GM18517 (cell line): ENCODE results near the gene PGAM2.

ENCODE experiments used
- ATAC-seq: cut with Tn5 transposase; IDR thresholded peaks from one replicate; pipeline ENCODE4 v1.9.1; 2021; ENCODE audit warnings: mild to moderate bottlenecking, moderate library complexity; ENCODE audit not compliant: unreplicated experiment

Gene PGAM2

GRCh38 chr7:44086627-44087026 lies 21.3 kb upstream of the PGAM2 start:
- ATAC-seq = no peak

- ATAC-seq = no peak
These were observed 20.2 kb upstream of the PGAM2 start for GRCh38 chr7:44085546-44085945.

DNA sequence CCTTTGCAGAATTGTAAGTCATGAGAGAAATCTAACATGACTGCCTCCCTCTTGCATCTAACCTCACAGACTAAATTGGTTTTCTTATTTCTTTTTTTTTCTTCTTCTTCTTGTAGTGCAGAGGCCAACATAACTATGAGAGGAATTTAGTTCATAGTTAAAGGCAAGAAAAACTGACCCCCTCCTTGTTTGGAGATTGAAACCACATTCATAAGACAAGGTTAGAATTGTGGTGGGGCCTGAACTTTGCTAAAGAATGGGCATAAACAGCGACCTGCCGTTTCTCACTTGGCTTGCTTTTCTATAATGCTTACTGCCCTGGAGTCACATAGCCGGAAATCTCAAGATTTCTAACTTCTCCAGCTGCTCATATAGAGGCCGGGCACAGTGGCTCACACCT lies 19.3 kb upstream of the PGAM2 start:
- ATAC-seq = no peak

DNA sequence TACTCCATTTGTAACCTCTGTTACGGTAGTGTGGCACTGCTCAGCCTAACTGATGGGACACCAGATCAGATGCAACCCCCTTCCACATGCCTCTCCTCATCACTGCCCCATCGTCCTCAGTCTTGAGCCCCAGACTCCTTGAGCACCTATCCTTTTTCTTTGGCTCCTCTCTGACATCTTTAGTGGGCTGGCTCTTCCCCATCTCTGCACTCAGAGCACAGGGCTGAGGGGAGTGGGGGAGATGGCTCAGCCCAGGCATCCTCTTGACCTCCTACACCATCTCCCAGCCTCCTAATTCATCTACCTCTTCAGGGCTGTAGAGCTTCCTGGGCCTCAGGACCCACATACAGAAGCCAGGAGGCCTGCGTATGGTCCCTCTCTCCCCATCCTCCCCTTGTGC lies 18.4 kb upstream of the PGAM2 start:
- ATAC-seq = no peak

DNA sequence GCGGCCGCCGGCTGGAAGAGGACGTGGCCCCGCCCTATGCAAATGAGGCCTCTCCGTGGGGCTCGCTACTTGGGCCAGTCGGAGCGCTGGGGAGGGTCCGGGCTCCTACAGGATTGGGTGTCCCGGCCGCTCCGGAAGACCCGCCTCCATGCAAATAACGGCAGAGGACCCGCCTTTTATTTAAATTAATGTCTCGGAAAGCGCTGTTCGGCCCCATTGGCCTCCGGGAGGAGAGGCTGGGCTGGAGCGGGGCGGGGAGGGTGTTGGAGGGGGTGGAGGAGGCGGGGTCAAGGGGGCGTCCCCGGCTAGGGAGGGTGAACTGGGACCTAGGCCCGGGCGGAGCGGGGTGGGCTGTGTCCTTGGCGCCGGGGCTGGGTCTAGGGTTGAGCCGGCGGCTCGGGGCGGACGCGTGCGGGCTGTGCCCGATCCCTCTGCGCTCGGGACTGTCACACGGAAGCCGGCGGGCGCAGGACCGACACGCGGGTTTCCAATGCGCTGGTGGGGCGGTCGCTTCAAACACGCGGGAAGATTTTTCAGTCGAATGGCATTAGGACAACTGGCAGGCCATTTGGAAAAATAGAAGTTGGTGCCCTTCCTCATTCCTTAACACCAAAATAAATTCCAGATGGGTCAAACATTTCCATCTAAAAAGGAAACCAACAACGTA lies 17.3 kb upstream of the PGAM2 start:
- peak; percentile 86 for ATAC-seq

DNA sequence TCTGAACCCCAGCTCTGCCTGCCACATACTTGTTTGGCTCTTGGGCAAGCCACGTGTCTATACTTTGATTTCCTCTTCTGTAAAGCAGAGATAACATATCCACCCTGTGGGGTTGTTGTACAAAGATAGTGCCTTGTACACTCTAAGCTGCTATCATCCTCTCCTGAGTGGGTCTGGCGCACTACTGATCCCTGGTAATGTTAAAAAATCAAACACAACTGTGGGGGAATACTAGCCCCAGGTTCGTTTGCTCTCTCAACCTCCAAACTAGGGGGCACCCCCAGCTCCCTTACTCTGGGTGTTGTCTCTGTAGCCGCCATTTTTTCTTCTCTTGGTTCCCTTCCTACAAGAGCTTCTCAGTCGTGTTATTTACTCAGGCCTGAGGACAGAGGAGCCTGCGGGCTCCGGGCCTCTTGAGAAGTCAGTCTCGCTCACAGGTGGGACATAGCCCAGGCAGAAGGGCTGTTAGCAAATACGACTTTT lies 15.9 kb upstream of the PGAM2 start:
- no peak for ATAC-seq

DNA sequence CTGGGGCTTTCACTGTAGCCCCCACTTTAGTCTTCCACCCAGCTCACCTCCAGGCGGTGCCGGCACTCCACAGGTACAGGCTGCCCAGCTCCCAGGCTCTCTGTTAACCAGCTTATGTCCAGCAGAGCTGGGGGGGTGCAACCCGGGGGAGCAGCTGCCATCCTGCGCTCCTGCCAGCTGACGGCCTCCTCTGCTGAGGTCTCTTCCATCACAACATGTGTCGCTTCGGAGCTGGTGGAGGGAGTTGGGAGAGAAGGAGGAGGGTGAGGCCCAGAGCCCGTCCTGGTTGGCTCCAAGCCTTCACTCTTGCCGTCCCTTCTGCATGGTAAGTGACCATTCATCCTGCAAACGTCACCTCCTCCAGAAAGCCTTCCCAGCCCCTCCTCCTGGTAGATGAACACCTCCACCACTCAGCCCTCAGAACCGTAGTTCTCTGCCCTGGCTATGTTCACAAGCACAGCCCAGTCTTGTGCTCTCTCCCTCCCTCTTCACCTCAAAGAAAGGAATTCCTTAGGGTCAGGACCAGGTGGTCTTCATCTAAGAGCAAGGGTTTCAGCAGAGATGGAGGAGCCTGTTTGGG lies 15.4 kb upstream of the PGAM2 start:
- ATAC-seq = no peak

GRCh38 chr7:44080118-44080517 lies 14.8 kb upstream of the PGAM2 start:
- no peak for ATAC-seq

DNA sequence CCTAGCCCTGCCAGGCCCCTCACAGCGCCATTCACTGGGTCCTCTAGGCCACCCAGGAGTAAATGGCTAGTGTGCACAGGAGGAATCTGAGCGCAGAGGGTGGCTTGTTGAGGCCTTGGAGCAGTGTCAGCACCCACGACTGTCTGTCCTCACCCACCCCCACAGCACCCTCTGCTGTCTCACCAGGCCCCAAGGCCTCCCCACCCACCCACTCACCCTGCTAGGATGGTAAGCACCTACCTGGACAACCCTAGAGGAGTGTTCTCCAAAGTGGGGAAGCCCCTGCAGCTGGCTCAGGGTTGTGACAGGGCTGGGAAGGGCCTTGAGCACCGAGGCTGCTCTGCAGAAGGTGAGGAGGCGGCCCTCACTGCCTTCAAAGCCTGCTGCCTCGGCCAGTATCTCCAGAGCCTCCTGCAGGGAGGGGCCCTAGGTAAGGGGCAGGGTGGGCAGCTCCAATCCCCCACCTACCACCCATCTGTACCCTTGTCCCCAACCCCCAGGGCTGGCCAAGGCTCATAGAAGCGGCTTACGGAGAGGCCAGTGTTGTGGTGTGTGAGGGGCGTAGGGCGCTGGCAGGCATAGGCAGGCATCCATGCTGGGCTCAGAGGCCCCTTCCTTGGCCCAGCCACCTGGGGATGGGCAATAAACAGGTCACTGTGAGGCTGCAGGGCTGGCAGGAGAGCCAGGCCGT lies 14.1 kb upstream of the PGAM2 start:
- no peak for ATAC-seq

DNA sequence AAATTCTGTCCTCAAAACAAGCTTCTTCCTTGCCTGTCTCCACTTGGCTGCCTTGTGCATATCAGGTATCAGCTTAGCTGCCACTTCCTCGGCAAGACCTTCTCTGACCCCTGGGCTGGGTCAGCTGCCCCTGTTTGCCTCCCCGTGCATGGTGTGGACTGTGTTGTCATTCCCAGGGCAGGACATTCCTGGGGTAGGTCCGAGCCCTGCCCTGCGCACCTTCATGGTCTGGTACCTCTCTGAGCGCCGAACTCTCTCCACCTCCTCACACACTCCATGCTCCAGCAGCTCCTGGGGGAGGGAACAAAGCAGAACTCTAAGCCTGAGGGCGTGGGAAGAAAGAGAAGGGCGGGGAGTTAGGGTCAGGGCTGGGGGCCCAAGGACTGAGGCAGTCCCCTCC lies 13.2 kb upstream of the PGAM2 start:
- no peak for ATAC-seq

- ATAC-seq = no peak
These were observed 12.3 kb upstream of the PGAM2 start for GRCh38 chr7:44077681-44078091.

- ATAC-seq = no peak
These were observed 11.7 kb upstream of the PGAM2 start for GRCh38 chr7:44077061-44077460.

GRCh38 chr7:44076101-44076895 lies 10.9 kb upstream of the PGAM2 start:
- no peak for ATAC-seq

DNA sequence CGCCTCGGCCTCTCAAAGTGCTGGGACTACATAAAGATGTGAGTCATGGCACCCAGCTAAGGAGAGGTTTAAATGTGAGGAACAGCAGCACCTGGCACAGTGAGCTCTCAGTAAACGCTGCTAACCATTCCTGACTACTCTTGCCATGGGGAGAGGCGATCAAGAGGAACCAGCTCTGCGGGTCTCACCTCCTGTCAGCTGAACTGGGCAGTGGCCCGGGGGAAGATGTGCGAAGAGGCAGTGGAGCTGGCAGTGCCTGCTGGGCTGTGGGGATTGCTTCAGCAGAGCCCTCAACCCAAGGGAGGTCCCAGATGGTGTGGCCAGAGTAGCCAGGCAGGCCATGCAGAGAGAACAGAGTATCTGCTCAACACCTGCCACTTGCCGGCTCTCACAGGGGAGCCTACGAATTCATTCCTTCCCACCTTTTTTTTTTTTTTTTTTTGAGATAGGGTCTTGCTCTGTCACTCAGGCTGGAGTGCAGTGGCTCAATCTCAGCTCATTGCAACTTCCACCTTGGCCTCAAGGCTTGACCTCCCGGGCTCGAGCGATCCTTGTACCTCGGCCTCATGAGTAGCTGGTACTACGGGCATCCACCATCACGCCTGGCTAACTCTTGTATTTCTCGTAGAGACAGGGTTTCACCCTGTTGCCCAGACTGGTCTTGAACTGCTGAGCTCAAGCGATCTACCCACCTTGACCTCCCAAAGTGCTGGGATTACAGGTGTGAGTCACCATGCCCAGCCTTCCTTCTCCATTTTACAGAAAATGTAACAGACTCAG lies 10.1 kb upstream of the PGAM2 start:
- no peak for ATAC-seq

DNA sequence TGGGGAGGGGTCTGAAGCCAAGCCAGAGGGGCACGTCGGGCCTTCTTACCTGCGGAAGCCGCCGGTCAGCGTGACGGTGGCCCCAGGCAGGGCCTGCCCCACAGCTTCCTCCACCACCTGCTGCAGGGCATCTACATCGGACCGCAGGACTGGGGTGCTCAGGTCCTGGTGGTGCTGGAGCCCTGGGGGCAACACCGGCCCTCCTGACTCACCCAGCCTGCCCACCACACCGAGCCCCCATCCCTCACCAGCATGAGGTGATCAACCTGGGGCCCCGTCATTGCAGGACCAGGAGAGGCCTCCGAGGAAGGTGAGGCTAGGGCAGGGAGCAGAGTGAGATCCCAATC lies 9.0 kb upstream of the PGAM2 start:
- no peak for ATAC-seq

- ATAC-seq = peak; percentile 64
These were observed 8.4 kb upstream of the PGAM2 start for GRCh38 chr7:44073664-44074348.

GRCh38 chr7:44072364-44073231 lies 7.2 kb upstream of the PGAM2 start:
- ATAC-seq = no peak

DNA sequence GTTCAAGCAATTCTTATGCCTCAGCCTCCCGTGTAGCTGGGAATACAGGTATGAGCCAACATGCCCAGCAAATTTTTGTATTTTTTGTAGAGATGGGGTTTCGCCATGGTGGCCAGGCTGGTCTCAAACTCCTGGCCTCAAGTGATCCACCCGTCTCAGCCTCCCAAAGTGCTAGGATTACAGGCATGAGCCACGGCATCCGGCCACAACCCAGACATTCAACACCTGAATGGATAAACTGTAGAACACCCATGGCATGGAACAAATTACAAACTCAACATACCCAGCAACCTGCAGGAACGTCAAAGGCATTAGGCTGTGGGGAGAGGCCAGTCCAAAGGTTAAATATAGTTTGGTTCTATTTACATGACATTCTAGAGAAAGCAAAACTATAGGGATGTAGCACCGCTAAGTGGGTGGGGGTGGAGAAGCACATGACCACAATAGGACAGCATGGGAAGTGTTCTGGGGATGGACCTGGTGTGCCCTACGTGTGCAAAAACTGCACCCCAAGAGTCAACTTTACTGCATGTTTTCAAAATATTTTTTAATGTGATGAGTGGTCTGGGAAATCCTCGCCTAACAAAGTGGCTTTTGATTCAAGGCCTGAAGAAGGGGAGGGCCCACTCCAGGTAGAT lies 6.5 kb upstream of the PGAM2 start:
- no peak for ATAC-seq

DNA sequence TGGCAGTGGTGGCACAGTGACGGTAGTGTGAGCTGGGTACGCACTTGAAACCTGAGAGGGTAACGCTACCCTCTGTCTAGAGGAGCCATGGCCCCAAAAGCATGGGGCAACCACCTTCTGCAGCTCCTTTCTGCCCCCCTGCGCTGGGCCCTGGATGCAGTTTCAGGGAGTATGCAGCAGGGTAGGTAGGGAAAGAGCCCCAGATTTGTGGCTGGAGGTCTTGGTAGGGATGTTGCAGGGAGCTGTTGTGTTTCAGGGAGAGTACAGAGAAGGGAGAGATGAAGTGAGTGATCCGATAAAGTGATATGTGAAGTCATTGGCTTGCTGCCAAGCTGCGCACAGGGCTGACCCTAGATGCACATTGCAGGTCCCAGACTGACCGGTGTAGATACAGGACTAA lies 2.7 kb upstream of the PGAM2 start:
- ATAC-seq = no peak
